ENCODE measurements around the gene OGFR.

The OGFR gene

GRCh38 chr20:62814709-62815065 lies 10.1 kb downstream of the OGFR start:
- in situ Hi-C loops (cut with MboI; ENCODE audit: low sequenced_read_pairs) = no loop called here
- Histone ChIP-seq H3K27me3 (ENCODE audit: low read depth) (no peaks in the 10 kb centered on the region), H3K4me3 (no peak overlapping the region), H3K36me3 (replicated peaks) (peaks cover 34% of the 10 kb centered on the region), H3K4me1 (peaks cover 3% of the 10 kb centered on the region), H3K9me3 (no peaks in the 10 kb centered on the region)
- DNase-seq (ENCODE audit: low spot score in 2 of 2) = no peak

GRCh38 chr20:62815066-62815991 lies 10.7 kb downstream of the OGFR start:
- DNase-seq (ENCODE audit: low spot score in 2 of 2) = peak; percentile 38 to 74

GRCh38 chr20:62816031-62816883 lies 11.6 kb downstream of the OGFR start:
- Histone ChIP-seq H3K4me3 (peak overlapping the region; percentile 9; the same call in 1 of the 2 replicates), H3K27me3 (ENCODE audit: low read depth) (no peaks in the 10 kb centered on the region), H3K9me3 (no peaks in the 10 kb centered on the region), H3K36me3 (replicated peaks) (peaks cover 18% of the 10 kb centered on the region), H3K4me1 (peaks cover 3% of the 10 kb centered on the region)
- in situ Hi-C loops (cut with MboI; ENCODE audit: low sequenced_read_pairs) = no loop called here
- DNase-seq (ENCODE audit: low spot score in 2 of 2) = peak in 1 of 2 experiments; percentile 36

More at GRCh38 chr20:62815066-62815991, 10.7 kb downstream of the OGFR start:
- in situ Hi-C loops (cut with MboI; ENCODE audit: low sequenced_read_pairs) = no loop called here
- no peaks in the 10 kb centered on the region for H3K9me3 ChIP-seq
- H3K36me3 ChIP-seq (replicated peaks) = peaks cover 27% of the 10 kb centered on the region
- no peaks in the 10 kb centered on the region for H3K27me3 ChIP-seq (ENCODE audit: low read depth)
- no peak overlapping the region for H3K4me3 ChIP-seq
- H3K4me1 ChIP-seq = peaks cover 3% of the 10 kb centered on the region

GRCh38 chr20:62816884-62817873 lies 12.5 kb downstream of the OGFR start, which contains the start of gene COL9A3:
Gene COL9A3, plus strand, starts transcription at chr20:62817050. Its CDS starts 15 bp downstream, at chr20:62817065.
- Histone ChIP-seq H3K4me3 (peak within 1 kb of the TSS; percentile 9; the same call in 1 of the 2 replicates), H3K4me1 (peaks cover 3% of the 10 kb centered on the region), H3K36me3 (replicated peaks) (peaks cover 11% of the 10 kb centered on the region), H3K27me3 (ENCODE audit: low read depth) (no peaks in the 10 kb centered on the region), H3K9me3 (no peaks in the 10 kb centered on the region)
- in situ Hi-C loops (cut with MboI; ENCODE audit: low sequenced_read_pairs) = no loop called here
- no peak for DNase-seq (ENCODE audit: low spot score in 2 of 2)

GRCh38 chr20:62817975-62818591 lies 13.4 kb downstream of the OGFR start:
- Histone ChIP-seq H3K4me1 (peaks cover 3% of the 10 kb centered on the region), H3K36me3 (replicated peaks) (peaks cover 4% of the 10 kb centered on the region; the same call in 1 of the 2 replicates)
- in situ Hi-C loops (cut with MboI; ENCODE audit: low sequenced_read_pairs) = no loop called here

GRCh38 chr20:62818592-62819493 lies 14.2 kb downstream of the OGFR start:
- peaks cover 3% of the 10 kb centered on the region for H3K4me1 ChIP-seq
- no peaks in the 10 kb centered on the region; the same call in 1 of the 2 replicates for H3K36me3 ChIP-seq (replicated peaks)
- no peak overlapping the region for H3K4me3 ChIP-seq
- no peaks in the 10 kb centered on the region for H3K27me3 ChIP-seq (ENCODE audit: low read depth)
- DNase-seq (ENCODE audit: low spot score in 2 of 2) = peak in 1 of 2 experiments; percentile 48
- no peaks in the 10 kb centered on the region for H3K9me3 ChIP-seq
- in situ Hi-C loops (cut with MboI; ENCODE audit: low sequenced_read_pairs) = no loop called here

More at GRCh38 chr20:62817975-62818591, 13.4 kb downstream of the OGFR start:
- H3K27me3 ChIP-seq (ENCODE audit: low read depth) = no peaks in the 10 kb centered on the region
- H3K9me3 ChIP-seq = no peaks in the 10 kb centered on the region
- H3K4me3 ChIP-seq = no peak overlapping the region
- DNase-seq (ENCODE audit: low spot score in 2 of 2) = no peak

GRCh38 chr20:62819494-62820174 lies 15.0 kb downstream of the OGFR start:
- H3K4me3 ChIP-seq = no peak overlapping the region
- DNase-seq (ENCODE audit: low spot score in 2 of 2) = no peak
- in situ Hi-C loops (cut with MboI; ENCODE audit: low sequenced_read_pairs) = no loop called here
- H3K27me3 ChIP-seq (ENCODE audit: low read depth) = no peaks in the 10 kb centered on the region
- H3K9me3 ChIP-seq = no peaks in the 10 kb centered on the region
- no peaks in the 10 kb centered on the region for H3K36me3 ChIP-seq (replicated peaks)
- peaks cover 4% of the 10 kb centered on the region for H3K4me1 ChIP-seq

GRCh38 chr20:62820208-62820961 lies 15.8 kb downstream of the OGFR start:
- H3K27me3 ChIP-seq (ENCODE audit: low read depth) = no peaks in the 10 kb centered on the region
- no peaks in the 10 kb centered on the region for H3K36me3 ChIP-seq (replicated peaks)
- H3K4me1 ChIP-seq = peaks cover 6% of the 10 kb centered on the region
- H3K9me3 ChIP-seq = no peaks in the 10 kb centered on the region
- in situ Hi-C loops (cut with MboI; ENCODE audit: low sequenced_read_pairs) = no loop called here
- DNase-seq (ENCODE audit: low spot score in 2 of 2) = no peak
- no peak overlapping the region for H3K4me3 ChIP-seq

- Histone ChIP-seq H3K4me1 (peaks cover 6% of the 10 kb centered on the region), H3K36me3 (replicated peaks) (no peaks in the 10 kb centered on the region), H3K4me3 (no peak overlapping the region), H3K27me3 (ENCODE audit: low read depth) (no peaks in the 10 kb centered on the region), H3K9me3 (no peaks in the 10 kb centered on the region)
- no peak for DNase-seq (ENCODE audit: low spot score in 2 of 2)
- in situ Hi-C loops (cut with MboI; ENCODE audit: low sequenced_read_pairs) = no loop called here
These were observed 16.5 kb downstream of the OGFR start for GRCh38 chr20:62820962-62821725.

- Histone ChIP-seq H3K4me1 (peaks cover 3% of the 10 kb centered on the region), H3K27me3 (ENCODE audit: low read depth) (no peaks in the 10 kb centered on the region), H3K4me3 (no peak overlapping the region), H3K36me3 (replicated peaks) (no peaks in the 10 kb centered on the region), H3K9me3 (no peaks in the 10 kb centered on the region)
- in situ Hi-C loops (cut with MboI; ENCODE audit: low sequenced_read_pairs) = no loop called here
- DNase-seq (ENCODE audit: low spot score in 2 of 2) = no peak
These were observed 17.1 kb downstream of the OGFR start for GRCh38 chr20:62821726-62822210.

All from HAP-1 (cell line).